Lower leg skin (tissue), 3 donors: Measurements from ENCODE around the gene KDM6B.

Source experiments
- POLR2A ChIP-seq, 2 donors: fragments of 450-650 bp; IDR thresholded peaks; one replicate each; pipeline ENCODE4 v1.6.1; 2016 to 2017; ENCODE audit warnings: antibody characterized with exemption in 2 of 2, mild to moderate bottlenecking in 1 of 2, moderate library complexity in 1 of 2
- TF ChIP-seq, protein P1 (sequence below), 3 donors: fragments of 450-650 bp; IDR thresholded peaks; one replicate each; pipeline ENCODE4 v1.5.1; 2016; ENCODE audit warnings: antibody characterized with exemption in 3 of 3, mild to moderate bottlenecking in 3 of 3, moderate library complexity in 2 of 3

DNA sequence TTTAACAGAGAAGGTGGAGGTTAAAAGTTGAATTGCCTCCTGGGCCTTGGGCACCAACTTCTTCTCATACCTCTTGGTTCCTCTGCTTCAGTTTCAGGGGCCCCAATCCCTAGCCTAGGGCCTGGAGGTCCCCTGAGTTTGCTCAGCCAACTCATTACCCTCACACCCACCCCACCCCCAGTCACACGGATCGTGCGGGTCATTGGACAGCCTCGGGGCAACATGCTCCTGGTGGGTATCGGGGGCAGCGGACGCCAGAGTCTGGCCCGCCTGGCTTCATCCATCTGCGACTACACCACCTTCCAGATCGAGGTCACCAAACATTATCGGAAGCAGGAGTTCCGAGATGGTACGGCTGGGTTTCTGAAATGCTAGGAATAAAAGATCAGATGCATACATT, 36.0 kb upstream of the KDM6B start:
- TF ChIP-seq, protein P1, sequence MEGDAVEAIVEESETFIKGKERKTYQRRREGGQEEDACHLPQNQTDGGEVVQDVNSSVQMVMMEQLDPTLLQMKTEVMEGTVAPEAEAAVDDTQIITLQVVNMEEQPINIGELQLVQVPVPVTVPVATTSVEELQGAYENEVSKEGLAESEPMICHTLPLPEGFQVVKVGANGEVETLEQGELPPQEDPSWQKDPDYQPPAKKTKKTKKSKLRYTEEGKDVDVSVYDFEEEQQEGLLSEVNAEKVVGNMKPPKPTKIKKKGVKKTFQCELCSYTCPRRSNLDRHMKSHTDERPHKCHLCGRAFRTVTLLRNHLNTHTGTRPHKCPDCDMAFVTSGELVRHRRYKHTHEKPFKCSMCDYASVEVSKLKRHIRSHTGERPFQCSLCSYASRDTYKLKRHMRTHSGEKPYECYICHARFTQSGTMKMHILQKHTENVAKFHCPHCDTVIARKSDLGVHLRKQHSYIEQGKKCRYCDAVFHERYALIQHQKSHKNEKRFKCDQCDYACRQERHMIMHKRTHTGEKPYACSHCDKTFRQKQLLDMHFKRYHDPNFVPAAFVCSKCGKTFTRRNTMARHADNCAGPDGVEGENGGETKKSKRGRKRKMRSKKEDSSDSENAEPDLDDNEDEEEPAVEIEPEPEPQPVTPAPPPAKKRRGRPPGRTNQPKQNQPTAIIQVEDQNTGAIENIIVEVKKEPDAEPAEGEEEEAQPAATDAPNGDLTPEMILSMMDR (IDR thresholded peaks at IDR 0.05), result no peak
- no peak for TF ChIP-seq POLR2A (IDR thresholded peaks at IDR 0.05)
